B cell (primary cell): ENCODE measurements around the gene ASIC1. TPM values are rescaled to one million over a fixed set of nuclear protein-coding genes. Genes with fewer than 3 reads are reported as not detected.

Experiments
- ATAC-seq: fragments of 200-7000 bp; cut with Tn5 transposase; one replicate; pipeline ENCODE4 v1.10.0; 2021; ENCODE audit warnings: low read depth, mild to moderate bottlenecking, moderate number of reproducible peaks, moderate library complexity
- CTCF ChIA-PET: fragments of 350-600 bp; sonication (Branson Sonifier 250); formaldehyde crosslinking; loops from one replicate; lab custom pipeline; 2021; ENCODE audit warnings: antibody characterized with exemption, inconsistent platforms; lab: Charles Lee
- POLR2A ChIA-PET: fragments of 350-600 bp; sonication (Branson Sonifier 250); formaldehyde crosslinking; loops from one replicate; lab custom pipeline; 2021; ENCODE audit warnings: antibody characterized with exemption; lab: Charles Lee
- DNase-seq: peaks from one replicate; pipeline ENCODE4 v3.0.0; 2013
- H2AFZ ChIP-seq: 2 replicates; pipeline ENCODE4 v1.6.1; 2012; ENCODE audit warnings: mild to moderate bottlenecking, low read depth, low read length; ENCODE audit not compliant: insufficient read depth, poor library complexity, severe bottlenecking
- H3K27ac ChIP-seq, 2 donors: 1 replicate in 1 of 2; 2 replicates in 1 of 2; pipeline ENCODE4 v1.5.1; 2012 to 2013; ENCODE audit warnings: low read length in 2 of 2, mild to moderate bottlenecking in 2 of 2, moderate library complexity in 1 of 2
- H3K27me3 ChIP-seq, 4 experiments: fragments of 200-600 bp in 1 of 4; sonication (generic) in 1 of 4; replicated peaks in 1 of 4; 1 replicate in 2 of 4; 2 replicates in 2 of 4; pipeline versions ENCODE4 v1.6.1 to v1.7.0; 2013 to 2016; ENCODE audit warnings: low read length in 3 of 4, mild to moderate bottlenecking in 2 of 4, mixed read lengths in 1 of 4, moderate library complexity in 1 of 4; ENCODE audit not compliant: insufficient read depth in 4 of 4, control insufficient read depth in 3 of 4; ENCODE audit errors: control extremely low read depth in 1 of 4
- H3K36me3 ChIP-seq, 2 experiments: replicated peaks in 1 of 2; 1 replicate in 1 of 2; 2 replicates in 1 of 2; pipeline versions ENCODE4 v1.6.1 to v1.7.1; 2013; ENCODE audit warnings: low read length in 1 of 2; ENCODE audit not compliant: insufficient read depth in 2 of 2, control insufficient read depth in 1 of 2; ENCODE audit errors: control extremely low read depth in 1 of 2, extremely low read depth in 1 of 2
- H3K4me1 ChIP-seq, 2 donors: fragments of 200-600 bp in 1 of 2; sonication (generic) in 1 of 2; 1 replicate in 1 of 2; 2 replicates in 1 of 2; pipeline versions ENCODE4 v1.5.1 to v1.6.1; 2013 to 2017; ENCODE audit warnings: low read length in 2 of 2; ENCODE audit not compliant: control insufficient read depth in 2 of 2, insufficient read depth in 2 of 2
- H3K4me2 ChIP-seq: replicated peaks from 2 replicates; pipeline ENCODE3; 2012; ENCODE audit warnings: mild to moderate bottlenecking, low read depth, low read length; ENCODE audit not compliant: poor library complexity, severe bottlenecking
- H3K4me3 ChIP-seq, 5 experiments: fragments of 200-600 bp in 1 of 5; sonication (generic) in 1 of 5; 1 replicate in 3 of 5; 2 replicates in 2 of 5; pipeline versions ENCODE4 v1.5.1 to v1.7.0; 2011 to 2016; ENCODE audit warnings: low read length in 4 of 5, mild to moderate bottlenecking in 4 of 5, low read depth in 2 of 5, control low read depth in 1 of 5, moderate library complexity in 1 of 5; ENCODE audit not compliant: insufficient read depth in 1 of 5; ENCODE audit errors: control extremely low read depth in 1 of 5, extremely low read depth in 1 of 5
- H3K79me2 ChIP-seq: fragments of 200-600 bp; sonication (generic); one replicate; pipeline ENCODE4 v1.6.0; 2016; ENCODE audit warnings: low read length; ENCODE audit not compliant: control insufficient read depth, insufficient read depth
- H3K9ac ChIP-seq: fragments of 200-600 bp; sonication (generic); 2 replicates; pipeline ENCODE4 v1.6.1; 2017; ENCODE audit warnings: mild to moderate bottlenecking, low read length, moderate library complexity
- H3K9me3 ChIP-seq, 3 donors: one replicate each; pipeline versions ENCODE4 v1.6.1 to v1.7.1; 2013; ENCODE audit warnings: low read length in 2 of 3; ENCODE audit not compliant: control insufficient read depth in 2 of 3, insufficient read depth in 1 of 3; ENCODE audit errors: control extremely low read depth in 1 of 3
- H4K20me1 ChIP-seq: 2 replicates; pipeline ENCODE4 v1.6.0; 2012; ENCODE audit warnings: mild to moderate bottlenecking, low read length; ENCODE audit not compliant: insufficient read depth, control insufficient read depth, poor library complexity, severe bottlenecking
- H3K27ac Mint-ChIP-seq: one replicate; pipeline ENCODE4 v1.8.0; 2021; ENCODE audit warnings: mixed read lengths
- H3K27me3 Mint-ChIP-seq: one replicate; pipeline ENCODE4 v1.8.0; 2021; ENCODE audit warnings: mixed read lengths
- H3K4me1 Mint-ChIP-seq: one replicate; pipeline ENCODE4 v1.8.0; 2021; ENCODE audit warnings: mixed read lengths
- H3K4me3 Mint-ChIP-seq: one replicate; pipeline ENCODE4 v1.8.0; 2021; ENCODE audit warnings: mixed read lengths
- H3K9me3 Mint-ChIP-seq: one replicate; pipeline ENCODE4 v1.8.0; 2022; ENCODE audit warnings: mixed read lengths; ENCODE audit not compliant: insufficient read depth
- EZH2 ChIP-seq: IDR thresholded peaks from 2 replicates; pipeline ENCODE4 v1.6.1; 2012; ENCODE audit warnings: borderline replicate concordance, low read depth, mild to moderate bottlenecking, moderate library complexity, low read length; ENCODE audit not compliant: insufficient read depth, poor library complexity, severe bottlenecking
- WGBS: methylation state at CpG from one replicate; pipeline ENCODE4 v1.1.5; 2013; ENCODE audit warnings: missing lambda C conversion rate; ENCODE audit not compliant: insufficient coverage; 5-methylcytosine and 5-hydroxymethylcytosine counted together
- intact Hi-C: fragments of 100-400 bp; cut with micrococcal nuclease; formaldehyde crosslinking; loops from one replicate; pipeline ENCODE4 v1.10.0; 2022
- polyA plus RNA-seq: library from polyadenylated mRNA; depleted of rRNA; stranded (reverse); fragments of >200 nt; gene quantifications from 2 replicates; pipeline ENCODE4 v1.2.3, GENCODE V29; 2012
- total RNA-seq, 2 donors: library from RNA; stranded (reverse); fragments of 120-200 nt in 1 of 2; gene quantifications; 1 replicate in 1 of 2; 2 replicates in 1 of 2; pipeline versions ENCODE4 v1.2.3 to v1.2.4, GENCODE V29; 2013 to 2022
- TF ChIP-seq, protein P1 (sequence below): fragments of 200-600 bp; IDR thresholded peaks from one replicate; pipeline ENCODE4 v1.8.0; 2022; ENCODE audit warnings: antibody characterized with exemption, mild to moderate bottlenecking

ASIC1 gene
- total and polyA plus RNA-seq, 2 donors (not counting 1 experiment from before 2014, with no cell fraction given): not detected

GRCh38 chr12:50050410-50051098 is 6.8 kb upstream of the ASIC1 start:
- Histone ChIP-seq H3K36me3 (no peaks in the 10 kb centered on the region), H3K79me2 (no peaks in the 10 kb centered on the region), H3K27ac (no peak overlapping the region), H3K4me3 (no peak overlapping the region), H2AFZ (peak overlapping the region; percentile 49), H3K4me1 (peaks cover under 1 to 4% of the 10 kb centered on the region in 2 donors), H3K27me3 (peaks cover 0 to 36% (median 23%) of the 10 kb centered on the region in 4 experiments), H3K9ac (no peak overlapping the region), H3K9me3 (no peaks in the 10 kb centered on the region), H3K4me2 (peak overlapping the region; percentile 15), H4K20me1 (no peaks in the 10 kb centered on the region)
- ChIA-PET CTCF (interaction anchor here (1.0 to 1.9 kb wide), 3 partner anchors 9 to 84 kb away, joined by 4 to 10 read pairs (median 6); no protein-coding TSS in a partner anchor), POLR2A (no interaction called here)
- ATAC-seq (no peak), DNase-seq (no peak)
- Mint-ChIP-seq H3K27me3 (peaks cover 42% of the 10 kb centered on the region), H3K4me1 (peaks cover 4% of the 10 kb centered on the region), H3K27ac (no peak overlapping the region), H3K4me3 (no peak overlapping the region), H3K9me3 (no peaks in the 10 kb centered on the region)
- WGBS: 9% methylated on average over 31 of the region's 37 CpGs
- intact Hi-C loops: no loop called here
- TF ChIP-seq, protein P1, sequence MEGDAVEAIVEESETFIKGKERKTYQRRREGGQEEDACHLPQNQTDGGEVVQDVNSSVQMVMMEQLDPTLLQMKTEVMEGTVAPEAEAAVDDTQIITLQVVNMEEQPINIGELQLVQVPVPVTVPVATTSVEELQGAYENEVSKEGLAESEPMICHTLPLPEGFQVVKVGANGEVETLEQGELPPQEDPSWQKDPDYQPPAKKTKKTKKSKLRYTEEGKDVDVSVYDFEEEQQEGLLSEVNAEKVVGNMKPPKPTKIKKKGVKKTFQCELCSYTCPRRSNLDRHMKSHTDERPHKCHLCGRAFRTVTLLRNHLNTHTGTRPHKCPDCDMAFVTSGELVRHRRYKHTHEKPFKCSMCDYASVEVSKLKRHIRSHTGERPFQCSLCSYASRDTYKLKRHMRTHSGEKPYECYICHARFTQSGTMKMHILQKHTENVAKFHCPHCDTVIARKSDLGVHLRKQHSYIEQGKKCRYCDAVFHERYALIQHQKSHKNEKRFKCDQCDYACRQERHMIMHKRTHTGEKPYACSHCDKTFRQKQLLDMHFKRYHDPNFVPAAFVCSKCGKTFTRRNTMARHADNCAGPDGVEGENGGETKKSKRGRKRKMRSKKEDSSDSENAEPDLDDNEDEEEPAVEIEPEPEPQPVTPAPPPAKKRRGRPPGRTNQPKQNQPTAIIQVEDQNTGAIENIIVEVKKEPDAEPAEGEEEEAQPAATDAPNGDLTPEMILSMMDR: no peak
- no peak for TF ChIP-seq EZH2

DNA sequence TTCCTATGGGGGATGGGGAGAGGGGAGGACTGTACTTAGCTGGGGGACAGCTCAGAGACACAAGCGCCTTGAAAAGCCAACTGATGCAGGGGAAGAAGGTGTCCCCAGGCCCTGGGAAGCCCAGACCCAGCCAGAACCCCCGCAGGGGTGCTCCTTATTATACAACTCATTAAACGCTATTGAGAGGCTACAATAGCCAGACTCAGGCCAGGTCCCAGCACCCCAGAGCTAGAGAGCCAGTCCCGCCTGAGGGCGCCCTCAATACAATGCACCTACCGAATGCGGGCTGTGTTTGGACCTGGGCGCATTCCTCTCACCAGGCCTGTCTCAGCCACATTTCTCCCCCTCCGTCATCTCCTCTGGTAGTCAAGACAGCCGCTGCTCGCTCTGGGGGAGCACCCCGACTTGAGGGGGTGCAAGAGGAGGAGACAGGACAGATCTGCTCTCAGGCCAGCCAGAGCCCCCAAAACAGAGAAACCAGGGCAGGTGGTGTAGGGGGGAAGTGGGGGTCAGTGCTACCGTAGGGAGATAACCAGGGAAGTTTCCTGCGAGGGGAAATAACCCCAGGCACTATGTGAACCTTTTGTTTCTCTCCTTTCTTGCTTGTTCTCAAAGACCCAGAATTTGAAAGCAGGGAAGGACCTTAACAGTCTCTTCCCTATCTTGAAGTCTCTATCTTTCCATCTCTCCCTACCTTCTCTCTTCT is 6.1 kb upstream of the ASIC1 start:
- Mint-ChIP-seq H3K9me3 (no peaks in the 10 kb centered on the region), H3K4me3 (no peak overlapping the region), H3K4me1 (peaks cover 11% of the 10 kb centered on the region), H3K27ac (no peak overlapping the region), H3K27me3 (peaks cover 49% of the 10 kb centered on the region)
- H3K9ac ChIP-seq: no peak overlapping the region
- no peaks in the 10 kb centered on the region for H3K79me2 ChIP-seq
- H3K4me3 ChIP-seq: no peak overlapping the region
- no peaks in the 10 kb centered on the region for H3K36me3 ChIP-seq
- TF ChIP-seq EZH2: no peak
- TF ChIP-seq, protein P1: no peak
- ATAC-seq (no peak), DNase-seq (no peak)
- peaks cover 7 to 11% of the 10 kb centered on the region in 2 donors for H3K4me1 ChIP-seq
- ChIA-PET CTCF (interaction anchor here (1.9 kb wide), 1 partner anchor 84 kb away, joined by 10 read pairs; no protein-coding TSS in a partner anchor), POLR2A (no interaction called here)
- peak overlapping the region; percentile 15 for H3K4me2 ChIP-seq
- H3K9me3 ChIP-seq: no peaks in the 10 kb centered on the region
- H3K27me3 ChIP-seq: peaks cover 0 to 43% (median 24%) of the 10 kb centered on the region in 4 experiments
- no peak overlapping the region for H3K27ac ChIP-seq
- intact Hi-C loops: no loop called here
- no peak overlapping the region for H2AFZ ChIP-seq
- WGBS: 43% methylated on average over 9 of the region's 14 CpGs
- H4K20me1 ChIP-seq: no peaks in the 10 kb centered on the region
